K562 (cell line): ENCODE results near the gene SPDYE4. TPM values are rescaled to one million over a fixed set of nuclear protein-coding genes. Genes with fewer than 3 reads are reported as not detected.

Experiments used
- ATAC-seq: fragments of 200-7000 bp; cut with Tn5 transposase; 3 replicates; pipeline ENCODE4 v1.9.1; 2020; ENCODE audit warnings: moderate library complexity
- BruUV-seq: library from RNA; stranded (reverse); fragments of 400-500 nt; replicated peaks from 2 replicates; lab custom pipeline; 2021; lab: Mats Ljungman, UMichigan
- CTCF ChIA-PET: fragments of 300-600 bp; formaldehyde crosslinking; extraction: SDS; loops from one replicate; lab custom pipeline; 2021; ENCODE audit warnings: low intra/inter-chr PET ratio; lab: Yijun Ruan, JAX
- POLR2A ChIA-PET: fragments of 300-600, 350-650 bp; sonication (Branson Sonifier 250); formaldehyde crosslinking; extraction: SDS; loops from one replicate; lab custom pipeline; 2021; ENCODE audit warnings: antibody characterized with exemption, inconsistent platforms; lab: Yijun Ruan, JAX
- DNase-seq, 4 experiments: peaks; one replicate each; pipeline versions ENCODE4 v3.0.0 to v3.0.0-alpha.2; 2011 to 2018; ENCODE audit warnings: low spot score in 3 of 4, mixed read lengths in 3 of 4; ENCODE audit errors: extremely low read depth in 1 of 4
- FAIRE-seq: peaks from 2 replicates; lab custom pipeline; 2011; peaks lifted over from hg19 to GRCh38; lab: Jason Lieb, UNC
- H2AFZ ChIP-seq: 2 replicates; pipeline ENCODE4 v1.6.0; 2011; ENCODE audit warnings: low read depth, low read length, control low read depth, inconsistent platforms
- H3K27ac ChIP-seq: fragments of 200-600 bp; 3 replicates; pipeline ENCODE4 v1.8.0; 2011; ENCODE audit warnings: low read depth, mild to moderate bottlenecking, control low read depth, inconsistent platforms, low read length, moderate library complexity, mixed read lengths; ENCODE audit errors: extremely low read depth
- H3K27me3 ChIP-seq, 2 experiments: fragments of 300-600 bp in 1 of 2; 2 replicates in 1 of 2; 3 replicates in 1 of 2; pipeline versions ENCODE4 v1.6.0 to v1.8.0; 2011; ENCODE audit warnings: inconsistent platforms in 2 of 2, low read length in 2 of 2, mild to moderate bottlenecking in 1 of 2, mixed read lengths in 1 of 2, moderate library complexity in 1 of 2; ENCODE audit not compliant: control insufficient read depth in 2 of 2, insufficient read depth in 2 of 2
- H3K36me3 ChIP-seq: fragments of 300-600 bp; 3 replicates; pipeline ENCODE4 v1.8.0; 2011; ENCODE audit warnings: mild to moderate bottlenecking, low read length, inconsistent platforms; ENCODE audit not compliant: control insufficient read depth, insufficient read depth
- H3K4me1 ChIP-seq, 2 experiments: fragments of 200-600 bp in 1 of 2; replicated peaks in 1 of 2; 2 replicates in 1 of 2; 3 replicates in 1 of 2; pipeline versions ENCODE4 v1.5.1 to v1.8.0; 2011; ENCODE audit warnings: inconsistent platforms in 2 of 2, low read length in 2 of 2, mild to moderate bottlenecking in 1 of 2, mixed read lengths in 1 of 2, moderate library complexity in 1 of 2; ENCODE audit not compliant: control insufficient read depth in 2 of 2, insufficient read depth in 2 of 2
- H3K4me2 ChIP-seq: 2 replicates; pipeline ENCODE4 v1.6.1; 2011; ENCODE audit warnings: low read length, control low read depth, inconsistent platforms, mixed read lengths; ENCODE audit not compliant: insufficient read depth
- H3K4me3 ChIP-seq: fragments of 200-600 bp; sonication (generic), shearing (Covaris generic); 2 replicates; pipeline ENCODE4 v1.5.1; 2016; ENCODE audit warnings: control low read depth, inconsistent platforms
- H3K79me2 ChIP-seq: fragments of 200-600 bp; 3 replicates; pipeline ENCODE4 v1.8.0; 2011; ENCODE audit warnings: low read length, inconsistent platforms; ENCODE audit not compliant: control insufficient read depth, insufficient read depth
- H3K9ac ChIP-seq, 2 experiments: 2 replicates each; pipeline versions ENCODE4 v1.6.0 to v1.6.1; 2011; ENCODE audit warnings: low read depth in 2 of 2, low read length in 2 of 2, control low read depth in 1 of 2, inconsistent platforms in 1 of 2, mild to moderate bottlenecking in 1 of 2, mixed read lengths in 1 of 2; ENCODE audit not compliant: insufficient read depth in 1 of 2
- H3K9me1 ChIP-seq: one replicate; pipeline ENCODE4 v1.6.0; 2011; ENCODE audit warnings: inconsistent platforms, mild to moderate bottlenecking, low read length, moderate library complexity; ENCODE audit not compliant: control insufficient read depth, insufficient read depth
- H3K9me3 ChIP-seq: replicated peaks from 2 replicates; pipeline ENCODE4 v1.5.1; 2011; ENCODE audit warnings: low read depth, low read length, inconsistent platforms; ENCODE audit not compliant: control insufficient read depth, insufficient read depth
- H4K20me1 ChIP-seq: replicated peaks from 2 replicates; pipeline ENCODE4 v1.6.1; 2011; ENCODE audit warnings: low read length, inconsistent platforms, mixed read lengths; ENCODE audit not compliant: control insufficient read depth, insufficient read depth
- FOXP4 ChIP-seq: sonication (generic); formaldehyde crosslinking; IDR thresholded peaks from 2 replicates; pipeline ENCODE4 v1.8.0; 2022; ENCODE audit warnings: mild to moderate bottlenecking, missing genetic modification reagents, borderline replicate concordance
- NRF1 ChIP-seq, 2 experiments: fragments of 450-650 bp; IDR thresholded peaks in 1 of 2; conservative IDR thresholded peaks in 1 of 2; 2 replicates each; pipeline ENCODE4 v1.6.1; 2014; ENCODE audit warnings: mild to moderate bottlenecking in 2 of 2
- ZKSCAN8 ChIP-seq: fragments of 200-800 bp; sonication (Bioruptor generic); IDR thresholded peaks from 2 replicates; pipeline ENCODE4 v1.6.1; 2016; ENCODE audit warnings: missing genetic modification characterization, missing compliant biosample characterization
- ZNF143 ChIP-seq: sonication (generic); formaldehyde crosslinking; IDR thresholded peaks from 2 replicates; pipeline ENCODE4 v1.9.0; 2022; ENCODE audit warnings: mild to moderate bottlenecking, missing genetic modification reagents
- WGBS: fragments of 100-300 bp; shearing (Covaris generic); methylation state at CpG from one replicate; pipeline ENCODE4 v1.1.6; 2016; ENCODE audit warnings: low coverage, mixed read lengths; ENCODE audit not compliant: insufficient coverage; ENCODE audit errors: missing lambda C conversion rate; 5-methylcytosine and 5-hydroxymethylcytosine counted together
- in situ Hi-C: fragments of 300-500 bp; cut with MboI; formaldehyde crosslinking; loops from 4 replicates; pipeline ENCODE4 v1.15.0; 2018; ENCODE audit warnings: inconsistent platforms, mixed read lengths
- intact Hi-C: fragments of 100-400 bp; cut with micrococcal nuclease; formaldehyde crosslinking; loops from 2 replicates; pipeline ENCODE4 v1.14.2; 2022
- polyA plus RNA-seq, 8 experiments: library from polyadenylated mRNA; depleted of rRNA in 4 of 8; stranded (reverse) in 5 of 8; unstranded in 3 of 8; fragments of >200 nt; fragmentation: Nextera tagmentation in 2 of 8; fragmentation: Illumina TruSeq in 1 of 8; extraction: Ambion mirVana in 2 of 8; extraction: Trizol in 1 of 8; gene quantifications; 2 replicates each; pipeline versions ENCODE4 v1.2.1 to v1.2.3, GENCODE V29; 2011 to 2014; ENCODE audit warnings: inconsistent platforms in 1 of 8, missing spikeins in 1 of 8
- total RNA-seq, 7 experiments: library from RNA; depleted of rRNA in 6 of 7; stranded (reverse); fragments of >200 nt in 6 of 7; fragmentation: Illumina TruSeq in 2 of 7; extraction: Trizol in 2 of 7; gene quantifications; 2 replicates each; pipeline versions ENCODE4 v1.2.1 to v1.2.3, GENCODE V29; 2011 to 2021; ENCODE audit warnings: low replicate concordance in 1 of 7
- TF ChIP-seq, protein P1 (sequence below): fragments of 450-650 bp; formaldehyde crosslinking; IDR thresholded peaks from 2 replicates; pipeline ENCODE4 v1.4.0; 2020; ENCODE audit warnings: mild to moderate bottlenecking, moderate library complexity
- TF ChIP-seq, protein P2 (sequence below): sonication (generic); formaldehyde crosslinking; IDR thresholded peaks from 2 replicates; pipeline ENCODE4 v1.8.1; 2023; ENCODE audit warnings: mild to moderate bottlenecking, missing genetic modification reagents
- TF ChIP-seq, protein P3 (sequence below): fragments of 250-450 bp; sonication (Bioruptor Pico); IDR thresholded peaks from 2 replicates; pipeline ENCODE4 v1.4.0; 2020; ENCODE audit warnings: mild to moderate bottlenecking, moderate library complexity

The SPDYE4 gene
- total and polyA plus RNA-seq, 9 of the 15 experiments (the other 6 are each of a cell fraction or from before 2014, with no cell fraction given) = not detected

- H3K4me3 ChIP-seq = no peak overlapping the region
- CTCF ChIA-PET = no interaction called here
- no peak overlapping the region for H3K9ac ChIP-seq
- no peaks in the 10 kb centered on the region for H3K36me3 ChIP-seq
- H3K9me1 ChIP-seq = no peaks in the 10 kb centered on the region
- H3K79me2 ChIP-seq = no peaks in the 10 kb centered on the region
- H3K9me3 ChIP-seq = no peaks in the 10 kb centered on the region
- H3K4me2 ChIP-seq = no peak overlapping the region
- no peak overlapping the region for H2AFZ ChIP-seq
- H3K27ac ChIP-seq = no peak overlapping the region
- H3K27me3 ChIP-seq = peaks cover 0 to 38% of the 10 kb centered on the region in 2 experiments; a peak in 4 of 5 replicates
- in situ Hi-C loops = no loop called here
- H4K20me1 ChIP-seq = peaks cover 4% of the 10 kb centered on the region; the same call in 1 of the 2 replicates
- intact Hi-C loops = no loop called here
- ATAC-seq (no peak), FAIRE-seq (no peak), DNase-seq (no peak)
- TF ChIP-seq, protein P1, sequence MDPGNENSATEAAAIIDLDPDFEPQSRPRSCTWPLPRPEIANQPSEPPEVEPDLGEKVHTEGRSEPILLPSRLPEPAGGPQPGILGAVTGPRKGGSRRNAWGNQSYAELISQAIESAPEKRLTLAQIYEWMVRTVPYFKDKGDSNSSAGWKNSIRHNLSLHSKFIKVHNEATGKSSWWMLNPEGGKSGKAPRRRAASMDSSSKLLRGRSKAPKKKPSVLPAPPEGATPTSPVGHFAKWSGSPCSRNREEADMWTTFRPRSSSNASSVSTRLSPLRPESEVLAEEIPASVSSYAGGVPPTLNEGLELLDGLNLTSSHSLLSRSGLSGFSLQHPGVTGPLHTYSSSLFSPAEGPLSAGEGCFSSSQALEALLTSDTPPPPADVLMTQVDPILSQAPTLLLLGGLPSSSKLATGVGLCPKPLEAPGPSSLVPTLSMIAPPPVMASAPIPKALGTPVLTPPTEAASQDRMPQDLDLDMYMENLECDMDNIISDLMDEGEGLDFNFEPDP (CRISPR knock-in tag) = no peak
- TF ChIP-seq, protein P2, sequence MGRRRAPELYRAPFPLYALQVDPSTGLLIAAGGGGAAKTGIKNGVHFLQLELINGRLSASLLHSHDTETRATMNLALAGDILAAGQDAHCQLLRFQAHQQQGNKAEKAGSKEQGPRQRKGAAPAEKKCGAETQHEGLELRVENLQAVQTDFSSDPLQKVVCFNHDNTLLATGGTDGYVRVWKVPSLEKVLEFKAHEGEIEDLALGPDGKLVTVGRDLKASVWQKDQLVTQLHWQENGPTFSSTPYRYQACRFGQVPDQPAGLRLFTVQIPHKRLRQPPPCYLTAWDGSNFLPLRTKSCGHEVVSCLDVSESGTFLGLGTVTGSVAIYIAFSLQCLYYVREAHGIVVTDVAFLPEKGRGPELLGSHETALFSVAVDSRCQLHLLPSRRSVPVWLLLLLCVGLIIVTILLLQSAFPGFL (CRISPR knock-in tag) = no peak
- no peak for TF ChIP-seq ZNF143 (CRISPR knock-in tag)
- no peak for TF ChIP-seq FOXP4 (CRISPR knock-in tag)
- TF ChIP-seq ZKSCAN8 (CRISPR knock-in tag) = no peak
- peak; percentile 74 to 82 for TF ChIP-seq NRF1 (conservative IDR thresholded peaks at IDR 0.05 in 1 of 2, IDR thresholded peaks at IDR 0.05 in 1 of 2)
- TF ChIP-seq, protein P3, sequence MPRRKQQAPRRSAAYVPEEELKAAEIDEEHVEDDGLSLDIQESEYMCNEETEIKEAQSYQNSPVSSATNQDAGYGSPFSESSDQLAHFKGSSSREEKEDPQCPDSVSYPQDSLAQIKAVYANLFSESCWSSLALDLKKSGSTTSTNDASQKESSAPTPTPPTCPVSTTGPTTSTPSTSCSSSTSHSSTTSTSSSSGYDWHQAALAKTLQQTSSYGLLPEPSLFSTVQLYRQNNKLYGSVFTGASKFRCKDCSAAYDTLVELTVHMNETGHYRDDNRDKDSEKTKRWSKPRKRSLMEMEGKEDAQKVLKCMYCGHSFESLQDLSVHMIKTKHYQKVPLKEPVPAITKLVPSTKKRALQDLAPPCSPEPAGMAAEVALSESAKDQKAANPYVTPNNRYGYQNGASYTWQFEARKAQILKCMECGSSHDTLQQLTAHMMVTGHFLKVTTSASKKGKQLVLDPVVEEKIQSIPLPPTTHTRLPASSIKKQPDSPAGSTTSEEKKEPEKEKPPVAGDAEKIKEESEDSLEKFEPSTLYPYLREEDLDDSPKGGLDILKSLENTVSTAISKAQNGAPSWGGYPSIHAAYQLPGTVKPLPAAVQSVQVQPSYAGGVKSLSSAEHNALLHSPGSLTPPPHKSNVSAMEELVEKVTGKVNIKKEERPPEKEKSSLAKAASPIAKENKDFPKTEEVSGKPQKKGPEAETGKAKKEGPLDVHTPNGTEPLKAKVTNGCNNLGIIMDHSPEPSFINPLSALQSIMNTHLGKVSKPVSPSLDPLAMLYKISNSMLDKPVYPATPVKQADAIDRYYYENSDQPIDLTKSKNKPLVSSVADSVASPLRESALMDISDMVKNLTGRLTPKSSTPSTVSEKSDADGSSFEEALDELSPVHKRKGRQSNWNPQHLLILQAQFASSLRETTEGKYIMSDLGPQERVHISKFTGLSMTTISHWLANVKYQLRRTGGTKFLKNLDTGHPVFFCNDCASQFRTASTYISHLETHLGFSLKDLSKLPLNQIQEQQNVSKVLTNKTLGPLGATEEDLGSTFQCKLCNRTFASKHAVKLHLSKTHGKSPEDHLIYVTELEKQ = no peak
- no TSS peak for BruUV-seq
- peaks cover 0 to 8% of the 10 kb centered on the region in 2 experiments; a peak in 2 of 5 replicates for H3K4me1 ChIP-seq
- WGBS = 9% methylated on average over 17 of the region's 23 CpGs
- POLR2A ChIA-PET = no interaction called here
Observed at GRCh38 chr17:8735336-8735939, 22.9 kb downstream of the SPDYE4 start.
